ENCODE data around the gene SIX5.
A peak's percentile ranks its signal among the peaks of the same experiment; 100 is the strongest.

The SIX5 gene

GRCh38 chr19:45791744-45792469, 22.9 kb upstream of the SIX5 start:
- no peaks in the 10 kb centered on the region for H3K9me3 ChIP-seq (ENCODE audit: insufficient read depth, low read length)
- peaks cover 5% of the 10 kb centered on the region for H3K4me1 ChIP-seq (ENCODE audit: insufficient read depth, insufficient read length)
- TF ChIP-seq ZNF274 (IDR thresholded peaks at IDR 0.05; ENCODE audit: low read depth, low read length) (no peak), SUZ12 (IDR thresholded peaks at IDR 0.05; ENCODE audit: extremely low read depth, insufficient read depth, insufficient read length) (no peak), YY1 (IDR thresholded peaks at IDR 0.05; ENCODE audit: insufficient read depth, insufficient read length) (no peak)
- peak overlapping the region; percentile 82 for H3K4me3 ChIP-seq (ENCODE audit: insufficient read length, low read depth)
- H3K9ac ChIP-seq (ENCODE audit: insufficient read length, low read depth) = peak overlapping the region; percentile 92
- H3K36me3 ChIP-seq (ENCODE audit: insufficient read depth, insufficient read length, low read length) = peaks cover 34% of the 10 kb centered on the region
- no peaks in the 10 kb centered on the region for H3K27me3 ChIP-seq (ENCODE audit: insufficient read depth, insufficient read length)
- DNase-seq (ENCODE audit: low read depth, low spot score) = no peak

- Histone ChIP-seq H3K4me3 (ENCODE audit: insufficient read length, low read depth) (no peak overlapping the region), H3K36me3 (ENCODE audit: insufficient read depth, insufficient read length, low read length) (peaks cover 43% of the 10 kb centered on the region), H3K4me1 (ENCODE audit: insufficient read depth, insufficient read length) (peaks cover 5% of the 10 kb centered on the region), H3K9me3 (ENCODE audit: insufficient read depth, low read length) (no peaks in the 10 kb centered on the region), H3K9ac (ENCODE audit: insufficient read length, low read depth) (no peak overlapping the region), H3K27me3 (ENCODE audit: insufficient read depth, insufficient read length) (no peaks in the 10 kb centered on the region)
- TF ChIP-seq SUZ12 (IDR thresholded peaks at IDR 0.05; ENCODE audit: extremely low read depth, insufficient read depth, insufficient read length) (no peak), ZNF274 (IDR thresholded peaks at IDR 0.05; ENCODE audit: low read depth, low read length) (no peak), YY1 (IDR thresholded peaks at IDR 0.05; ENCODE audit: insufficient read depth, insufficient read length) (no peak)
- DNase-seq (ENCODE audit: low read depth, low spot score) = no peak
These were observed 21.9 kb upstream of the SIX5 start for GRCh38 chr19:45790942-45791341.

GRCh38 chr19:45789035-45789786, 20.2 kb upstream of the SIX5 start:
- Histone ChIP-seq H3K9me3 (ENCODE audit: insufficient read depth, low read length) (no peaks in the 10 kb centered on the region), H3K27me3 (ENCODE audit: insufficient read depth, insufficient read length) (no peaks in the 10 kb centered on the region), H3K9ac (ENCODE audit: insufficient read length, low read depth) (no peak overlapping the region), H3K4me1 (ENCODE audit: insufficient read depth, insufficient read length) (peaks cover 8% of the 10 kb centered on the region), H3K36me3 (ENCODE audit: insufficient read depth, insufficient read length, low read length) (peaks cover 59% of the 10 kb centered on the region), H3K4me3 (ENCODE audit: insufficient read length, low read depth) (no peak overlapping the region)
- no peak for DNase-seq (ENCODE audit: low read depth, low spot score)
- no peak for TF ChIP-seq SUZ12 (IDR thresholded peaks at IDR 0.05; ENCODE audit: extremely low read depth, insufficient read depth, insufficient read length)
- no peak for TF ChIP-seq ZNF274 (IDR thresholded peaks at IDR 0.05; ENCODE audit: low read depth, low read length)
- TF ChIP-seq YY1 (IDR thresholded peaks at IDR 0.05; ENCODE audit: insufficient read depth, insufficient read length) = no peak

GRCh38 chr19:45786533-45786894, 17.5 kb upstream of the SIX5 start:
- TF ChIP-seq YY1 (IDR thresholded peaks at IDR 0.05; ENCODE audit: insufficient read depth, insufficient read length) (no peak), ZNF274 (IDR thresholded peaks at IDR 0.05; ENCODE audit: low read depth, low read length) (no peak), SUZ12 (IDR thresholded peaks at IDR 0.05; ENCODE audit: extremely low read depth, insufficient read depth, insufficient read length) (no peak)
- no peak for DNase-seq (ENCODE audit: low read depth, low spot score)
- Histone ChIP-seq H3K4me1 (ENCODE audit: insufficient read depth, insufficient read length) (peaks cover 9% of the 10 kb centered on the region), H3K27me3 (ENCODE audit: insufficient read depth, insufficient read length) (no peaks in the 10 kb centered on the region), H3K4me3 (ENCODE audit: insufficient read length, low read depth) (no peak overlapping the region), H3K9ac (ENCODE audit: insufficient read length, low read depth) (no peak overlapping the region), H3K9me3 (ENCODE audit: insufficient read depth, low read length) (no peaks in the 10 kb centered on the region), H3K36me3 (ENCODE audit: insufficient read depth, insufficient read length, low read length) (peaks cover 59% of the 10 kb centered on the region)

- peaks cover 55% of the 10 kb centered on the region for H3K36me3 ChIP-seq (ENCODE audit: insufficient read depth, insufficient read length, low read length)
- H3K4me1 ChIP-seq (ENCODE audit: insufficient read depth, insufficient read length) = peaks cover 15% of the 10 kb centered on the region
- DNase-seq (ENCODE audit: low read depth, low spot score) = no peak
- no peak overlapping the region for H3K9ac ChIP-seq (ENCODE audit: insufficient read length, low read depth)
- TF ChIP-seq ZNF274 (IDR thresholded peaks at IDR 0.05; ENCODE audit: low read depth, low read length) (no peak), SUZ12 (IDR thresholded peaks at IDR 0.05; ENCODE audit: extremely low read depth, insufficient read depth, insufficient read length) (no peak), YY1 (IDR thresholded peaks at IDR 0.05; ENCODE audit: insufficient read depth, insufficient read length) (no peak)
- no peak overlapping the region for H3K4me3 ChIP-seq (ENCODE audit: insufficient read length, low read depth)
- H3K9me3 ChIP-seq (ENCODE audit: insufficient read depth, low read length) = no peaks in the 10 kb centered on the region
- H3K27me3 ChIP-seq (ENCODE audit: insufficient read depth, insufficient read length) = no peaks in the 10 kb centered on the region
These were observed 16.9 kb upstream of the SIX5 start for GRCh38 chr19:45785781-45786532.

- H3K4me1 ChIP-seq (ENCODE audit: insufficient read depth, insufficient read length) = peaks cover 20% of the 10 kb centered on the region
- TF ChIP-seq ZNF274 (IDR thresholded peaks at IDR 0.05; ENCODE audit: low read depth, low read length) (no peak), SUZ12 (IDR thresholded peaks at IDR 0.05; ENCODE audit: extremely low read depth, insufficient read depth, insufficient read length) (no peak), YY1 (IDR thresholded peaks at IDR 0.05; ENCODE audit: insufficient read depth, insufficient read length) (no peak)
- no peaks in the 10 kb centered on the region for H3K9me3 ChIP-seq (ENCODE audit: insufficient read depth, low read length)
- H3K9ac ChIP-seq (ENCODE audit: insufficient read length, low read depth) = no peak overlapping the region
- DNase-seq (ENCODE audit: low read depth, low spot score) = no peak
- H3K27me3 ChIP-seq (ENCODE audit: insufficient read depth, insufficient read length) = no peaks in the 10 kb centered on the region
- H3K4me3 ChIP-seq (ENCODE audit: insufficient read length, low read depth) = no peak overlapping the region
- H3K36me3 ChIP-seq (ENCODE audit: insufficient read depth, insufficient read length, low read length) = peaks cover 50% of the 10 kb centered on the region
These were observed 16.0 kb upstream of the SIX5 start for GRCh38 chr19:45785097-45785496.

GRCh38 chr19:45784096-45784495, 15.0 kb upstream of the SIX5 start:
- Histone ChIP-seq H3K4me1 (ENCODE audit: insufficient read depth, insufficient read length) (peaks cover 20% of the 10 kb centered on the region), H3K4me3 (ENCODE audit: insufficient read length, low read depth) (no peak overlapping the region), H3K9ac (ENCODE audit: insufficient read length, low read depth) (no peak overlapping the region), H3K9me3 (ENCODE audit: insufficient read depth, low read length) (no peaks in the 10 kb centered on the region), H3K27me3 (ENCODE audit: insufficient read depth, insufficient read length) (no peaks in the 10 kb centered on the region), H3K36me3 (ENCODE audit: insufficient read depth, insufficient read length, low read length) (peaks cover 48% of the 10 kb centered on the region)
- no peak for TF ChIP-seq ZNF274 (IDR thresholded peaks at IDR 0.05; ENCODE audit: low read depth, low read length)
- no peak for TF ChIP-seq SUZ12 (IDR thresholded peaks at IDR 0.05; ENCODE audit: extremely low read depth, insufficient read depth, insufficient read length)
- TF ChIP-seq YY1 (IDR thresholded peaks at IDR 0.05; ENCODE audit: insufficient read depth, insufficient read length) = no peak
- no peak for DNase-seq (ENCODE audit: low read depth, low spot score)
